Heart right ventricle (tissue), 16 donors: Measurements from ENCODE around the gene CDC42BPA. TPM values are rescaled to one million over a fixed set of nuclear protein-coding genes. Genes with fewer than 3 reads are reported as not detected.

ENCODE experiments used
- ATAC-seq, 8 donors: fragments of 200-7000 bp; cut with Tn5 transposase; one replicate each; pipeline ENCODE4 v1.9.1; 2020; ENCODE audit warnings: mild to moderate bottlenecking in 8 of 8, moderate library complexity in 8 of 8, moderate number of reproducible peaks in 1 of 8
- DNase-seq, 2 donors: peaks; one replicate each; pipeline ENCODE4 v3.0.0-alpha.2; 2020
- H3K27ac ChIP-seq, 10 donors: fragments of 200-600 bp; sonication (generic) in 2 of 10; one replicate each; pipeline versions ENCODE4 v1.5.0 to v1.8.0; 2020 to 2022; ENCODE audit warnings: mild to moderate bottlenecking in 3 of 10
- H3K27me3 ChIP-seq, 7 donors: fragments of 200-600 bp; one replicate each; pipeline ENCODE4 v1.8.0; 2021 to 2022; ENCODE audit warnings: mild to moderate bottlenecking in 2 of 7
- H3K36me3 ChIP-seq, 9 donors: fragments of 200-600 bp; sonication (generic) in 1 of 9; one replicate each; pipeline versions ENCODE4 v1.5.0 to v1.8.0; 2020 to 2022; ENCODE audit warnings: mild to moderate bottlenecking in 2 of 9
- H3K4me1 ChIP-seq, 9 donors: fragments of 200-600 bp; sonication (generic) in 1 of 9; one replicate each; pipeline versions ENCODE4 v1.5.0 to v1.8.0; 2020 to 2022; ENCODE audit warnings: mild to moderate bottlenecking in 4 of 9
- H3K4me3 ChIP-seq, 10 donors: fragments of 200-600 bp; sonication (generic) in 2 of 10; one replicate each; pipeline versions ENCODE4 v1.5.0 to v1.8.0; 2020 to 2022; ENCODE audit warnings: mild to moderate bottlenecking in 7 of 10, moderate library complexity in 2 of 10
- H3K9me3 ChIP-seq, 11 donors: fragments of 200-600 bp in 10 of 11; sonication (generic) in 2 of 11; one replicate each; pipeline versions ENCODE4 v1.5.0 to v1.8.0; 2013 to 2022; ENCODE audit warnings: mild to moderate bottlenecking in 2 of 11, control low read depth in 1 of 11, moderate library complexity in 1 of 11
- WGBS, 2 donors: extraction: QIAGEN DNeasy Blood & Tissue Kit; methylation state at CpG; one replicate each; pipeline ENCODE4 v1.1.7; 2013; ENCODE audit warnings: inconsistent platforms in 1 of 2; 5-methylcytosine and 5-hydroxymethylcytosine counted together
- intact Hi-C, 10 donors: fragments of 100-400 bp; cut with DNase I; formaldehyde crosslinking; loops; one replicate each; pipeline versions ENCODE4 v1.11.1 to v1.14.2; 2022
- polyA plus RNA-seq, 2 donors: library from polyadenylated mRNA; stranded (reverse); fragments of 200-250 nt; gene quantifications; one replicate each; pipeline ENCODE4 v1.2.3, GENCODE V29; 2013
- total RNA-seq, 10 donors: library from RNA; stranded (reverse); fragmentation: NEBNext Ultra II Directional in 3 of 10; extraction: Animal tissue kit (Norgen Biotek cat#: 25700) in 3 of 10; gene quantifications; one replicate each; pipeline versions ENCODE4 v1.2.1 to v1.2.4, GENCODE V29; 2021 to 2023
- TF ChIP-seq, protein P1 (sequence below), 9 donors: fragments of 200-600 bp; sonication (generic) in 2 of 9; IDR thresholded peaks; one replicate each; pipeline versions ENCODE4 v1.5.0 to v1.8.0; 2021 to 2022; ENCODE audit warnings: antibody characterized with exemption in 9 of 9, mild to moderate bottlenecking in 5 of 9, moderate library complexity in 1 of 9
- donor health status: Arrhythmogenic right ventricular cardiomyopathy.
- donor health status: ischemic (EF 13 %, LVEDD 7.1; RV severe dilation, severe dysfunction).
- donor health status: healthy with polysubstance abuse.
- donor health status: DM: no; HTN: yes; CAD: no.
- donor health status: DM: no; HTN: no; CAD: no.
- donor health status: ischemic (EF 25% LVEDD 6.9; RV normal size, moderate dysfunction).
- donor health status: ischemic (EF 25% LVEDD 5.7; RV mildly dilated, moderate dysfunction).
- donor health status: healthy.
- donor health status: DM: yes; HTN: yes; CAD: no.
- donor health status: Ischemic cardiomyopathy.
- donor health status: ischemic (EF 35%, LVEDD 5.7; RV mildly dilated, moderate dysfunction).
- donor health status: nonischemic (EF 11% LVEDD 7.7; RV severe dilation, severe dysfunction).
- donor health status: DM: yes; HTN: yes; CAD: no.
- donor health status: PGD.
- donor health status: ischemic (EF 29% LVEDD 5.4; RV normal size, mild dysfunction).
- donor health status: nonischemic (EF 23%, LVEDD 6.1; RV moderate dilation, normal function).

CDC42BPA gene
- total and polyA plus RNA-seq, 12 donors: 8.6 to 39.5 (median 31.5) TPM

DNA sequence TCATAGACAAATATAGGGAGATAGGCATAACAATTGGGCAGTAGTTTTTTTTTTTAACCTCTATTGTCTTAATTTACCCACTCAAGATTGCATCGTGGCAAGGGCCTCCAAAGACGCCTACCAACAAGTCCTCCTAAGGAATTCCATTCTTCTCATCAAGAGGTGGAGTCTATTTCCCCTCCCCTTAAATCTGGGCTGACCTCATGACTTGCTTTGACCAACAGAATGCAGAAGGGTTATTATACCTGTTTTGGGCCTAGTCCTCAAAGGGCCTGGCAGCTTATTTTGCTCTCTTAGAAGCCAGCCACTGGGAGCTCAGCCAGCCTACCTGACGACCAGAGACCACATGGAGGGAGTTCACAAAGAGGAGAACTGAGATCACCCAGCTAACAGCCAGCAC lies 285.9 kb downstream of the CDC42BPA start:
- Histone ChIP-seq H3K27ac (no peak overlapping the region), H3K4me1 (peaks cover 0 to 6% (median 0%) of the 10 kb centered on the region in 9 donors), H3K27me3 (no peaks in the 10 kb centered on the region), H3K4me3 (no peak overlapping the region), H3K36me3 (peaks cover 0 to 99% (median 28%) of the 10 kb centered on the region in 9 donors), H3K9me3 (no peaks in the 10 kb centered on the region)
- 73 to 86% methylated on average over 3 of the region's 3 CpGs for WGBS, 2 donors
- intact Hi-C loops: no loop called here
- no peak for DNase-seq
- no peak for ATAC-seq
- TF ChIP-seq, protein P1, sequence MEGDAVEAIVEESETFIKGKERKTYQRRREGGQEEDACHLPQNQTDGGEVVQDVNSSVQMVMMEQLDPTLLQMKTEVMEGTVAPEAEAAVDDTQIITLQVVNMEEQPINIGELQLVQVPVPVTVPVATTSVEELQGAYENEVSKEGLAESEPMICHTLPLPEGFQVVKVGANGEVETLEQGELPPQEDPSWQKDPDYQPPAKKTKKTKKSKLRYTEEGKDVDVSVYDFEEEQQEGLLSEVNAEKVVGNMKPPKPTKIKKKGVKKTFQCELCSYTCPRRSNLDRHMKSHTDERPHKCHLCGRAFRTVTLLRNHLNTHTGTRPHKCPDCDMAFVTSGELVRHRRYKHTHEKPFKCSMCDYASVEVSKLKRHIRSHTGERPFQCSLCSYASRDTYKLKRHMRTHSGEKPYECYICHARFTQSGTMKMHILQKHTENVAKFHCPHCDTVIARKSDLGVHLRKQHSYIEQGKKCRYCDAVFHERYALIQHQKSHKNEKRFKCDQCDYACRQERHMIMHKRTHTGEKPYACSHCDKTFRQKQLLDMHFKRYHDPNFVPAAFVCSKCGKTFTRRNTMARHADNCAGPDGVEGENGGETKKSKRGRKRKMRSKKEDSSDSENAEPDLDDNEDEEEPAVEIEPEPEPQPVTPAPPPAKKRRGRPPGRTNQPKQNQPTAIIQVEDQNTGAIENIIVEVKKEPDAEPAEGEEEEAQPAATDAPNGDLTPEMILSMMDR (IDR thresholded peaks at IDR 0.05): no peak

GRCh38 chr1:227016990-227017389 lies 301.3 kb downstream of the CDC42BPA start:
- DNase-seq (no peak), ATAC-seq (no peak)
- Histone ChIP-seq H3K36me3 (peaks cover 0 to 96% (median 40%) of the 10 kb centered on the region in 9 donors), H3K27ac (no peak overlapping the region), H3K4me3 (no peak overlapping the region), H3K27me3 (no peaks in the 10 kb centered on the region), H3K9me3 (peaks cover 0 to 12% (median 0%) of the 10 kb centered on the region in 11 donors), H3K4me1 (no peaks in the 10 kb centered on the region)
- 93 to 97% methylated on average over 3 of the region's 3 CpGs for WGBS, 2 donors
- intact Hi-C loops: no loop called here
- TF ChIP-seq, protein P1 (IDR thresholded peaks at IDR 0.05): no peak

DNA sequence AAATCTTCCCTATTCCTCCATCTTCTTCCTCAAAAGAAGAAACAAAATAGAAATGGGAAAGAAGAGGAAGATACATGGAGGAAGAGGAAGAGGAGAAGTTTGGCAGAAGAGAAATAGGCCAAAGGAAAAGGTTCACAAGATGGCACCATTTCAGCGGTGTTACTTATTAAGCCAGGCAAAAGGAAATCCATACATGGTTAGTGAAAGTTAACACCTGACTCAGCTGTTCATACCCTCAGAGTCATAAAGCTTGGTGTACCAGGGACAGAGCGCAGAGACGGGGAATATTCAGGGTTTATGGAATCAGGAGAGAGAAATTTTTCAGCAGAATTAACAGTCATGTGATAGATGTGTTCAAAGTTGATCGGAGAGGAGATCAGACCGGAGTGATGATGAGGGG lies 307.6 kb downstream of the CDC42BPA start:
- ATAC-seq: no peak
- no peaks in the 10 kb centered on the region for H3K9me3 ChIP-seq
- intact Hi-C loops: no loop called here
- 96 to 97% methylated on average over 5 of the region's 5 CpGs for WGBS, 2 donors
- no peaks in the 10 kb centered on the region for H3K27me3 ChIP-seq
- H3K4me1 ChIP-seq: no peaks in the 10 kb centered on the region
- H3K4me3 ChIP-seq: no peak overlapping the region
- TF ChIP-seq, protein P1 (IDR thresholded peaks at IDR 0.05): no peak
- H3K27ac ChIP-seq: no peak overlapping the region
- H3K36me3 ChIP-seq: peaks cover 0 to 92% (median 11%) of the 10 kb centered on the region in 9 donors
- no peak for DNase-seq

GRCh38 chr1:227009937-227010336 lies 308.4 kb downstream of the CDC42BPA start:
- H3K4me3 ChIP-seq: no peak overlapping the region
- intact Hi-C loops: no loop called here
- H3K27me3 ChIP-seq: no peaks in the 10 kb centered on the region
- DNase-seq: no peak
- TF ChIP-seq, protein P1 (IDR thresholded peaks at IDR 0.05): no peak
- ATAC-seq: no peak
- no peaks in the 10 kb centered on the region for H3K4me1 ChIP-seq
- no peaks in the 10 kb centered on the region for H3K9me3 ChIP-seq
- peaks cover 0 to 93% (median 7%) of the 10 kb centered on the region in 9 donors for H3K36me3 ChIP-seq
- H3K27ac ChIP-seq: no peak overlapping the region
